22Rv1 (cell line): ENCODE data around the gene LRP1-AS.

Experiments used
- ZFX ChIP-seq: fragments of 450-650 bp; IDR thresholded peaks from 2 replicates; pipeline ENCODE4 v1.6.1; 2017; ENCODE audit warnings: antibody characterized with exemption, borderline replicate concordance
- TF ChIP-seq, protein P1 (sequence below): fragments of 450-650 bp; IDR thresholded peaks from 2 replicates; pipeline ENCODE4 v1.5.1; 2017; ENCODE audit warnings: mild to moderate bottlenecking

DNA sequence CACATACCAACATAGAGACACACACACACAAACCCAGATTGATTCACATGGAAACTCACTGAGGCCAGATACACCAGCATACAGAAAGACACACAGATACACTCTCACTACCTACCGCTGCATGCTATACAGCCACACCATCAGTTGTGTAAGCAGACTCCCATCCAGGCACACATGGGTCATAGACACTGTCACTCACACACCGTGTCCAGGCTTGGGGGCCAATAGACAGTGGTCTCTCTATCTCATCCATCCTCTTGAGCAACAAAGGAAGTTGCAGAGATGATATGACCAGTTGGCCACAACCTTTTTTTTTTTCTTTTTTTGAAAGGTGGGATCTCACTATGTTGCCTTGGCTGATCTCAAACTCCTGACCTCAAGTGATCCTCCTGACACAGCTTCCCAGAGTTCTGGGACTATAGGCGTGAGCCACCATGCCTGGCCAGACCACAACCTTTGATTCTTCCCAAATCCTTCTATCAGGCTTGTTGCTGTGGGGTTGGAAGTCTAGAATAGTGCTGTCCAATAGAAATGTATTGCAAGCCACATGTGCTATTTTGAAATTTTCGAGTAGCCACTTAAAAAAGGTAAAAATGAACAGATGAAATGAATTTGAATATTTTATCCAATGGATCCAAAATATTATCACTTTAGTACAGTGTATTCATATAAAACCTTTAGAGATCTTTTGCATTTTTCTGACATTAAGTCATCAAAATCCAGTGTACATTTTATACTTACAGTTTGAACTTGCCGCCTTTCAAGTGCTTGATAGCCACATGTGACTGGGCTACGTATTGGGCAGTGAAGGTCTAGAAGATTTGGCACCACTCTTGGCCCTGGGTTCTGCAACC is 7.4 kb downstream of the LRP1-AS start:
- TF ChIP-seq, protein P1, sequence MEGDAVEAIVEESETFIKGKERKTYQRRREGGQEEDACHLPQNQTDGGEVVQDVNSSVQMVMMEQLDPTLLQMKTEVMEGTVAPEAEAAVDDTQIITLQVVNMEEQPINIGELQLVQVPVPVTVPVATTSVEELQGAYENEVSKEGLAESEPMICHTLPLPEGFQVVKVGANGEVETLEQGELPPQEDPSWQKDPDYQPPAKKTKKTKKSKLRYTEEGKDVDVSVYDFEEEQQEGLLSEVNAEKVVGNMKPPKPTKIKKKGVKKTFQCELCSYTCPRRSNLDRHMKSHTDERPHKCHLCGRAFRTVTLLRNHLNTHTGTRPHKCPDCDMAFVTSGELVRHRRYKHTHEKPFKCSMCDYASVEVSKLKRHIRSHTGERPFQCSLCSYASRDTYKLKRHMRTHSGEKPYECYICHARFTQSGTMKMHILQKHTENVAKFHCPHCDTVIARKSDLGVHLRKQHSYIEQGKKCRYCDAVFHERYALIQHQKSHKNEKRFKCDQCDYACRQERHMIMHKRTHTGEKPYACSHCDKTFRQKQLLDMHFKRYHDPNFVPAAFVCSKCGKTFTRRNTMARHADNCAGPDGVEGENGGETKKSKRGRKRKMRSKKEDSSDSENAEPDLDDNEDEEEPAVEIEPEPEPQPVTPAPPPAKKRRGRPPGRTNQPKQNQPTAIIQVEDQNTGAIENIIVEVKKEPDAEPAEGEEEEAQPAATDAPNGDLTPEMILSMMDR: no peak
- no peak for TF ChIP-seq ZFX
